ENCODE data around the gene RND2.

DNA sequence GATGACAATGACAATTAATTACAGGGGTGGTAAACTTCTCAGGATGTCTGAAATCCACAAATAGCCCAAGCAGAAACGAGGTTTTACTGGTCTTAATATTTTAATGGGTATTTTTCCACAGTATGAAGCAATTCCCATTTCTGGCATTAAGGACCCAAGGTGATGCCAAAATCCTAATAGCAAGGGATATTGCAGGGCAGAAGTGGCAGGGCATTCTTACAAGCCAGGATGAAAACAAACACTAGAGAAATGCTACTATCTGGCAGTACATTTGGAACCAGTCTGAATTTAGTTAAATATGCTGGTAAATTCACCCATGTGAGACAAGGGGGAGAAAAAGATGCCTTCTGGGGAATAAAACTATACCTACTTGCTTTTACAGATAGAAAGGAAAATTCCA is 45.2 kb downstream of the RND2 start:
- TF ChIP-seq RAD21 (CRISPR knock-in tag; IDR thresholded peaks at IDR 0.05): no peak
- TF ChIP-seq NFE2L1 (CRISPR knock-in tag; IDR thresholded peaks at IDR 0.05; ENCODE audit: borderline replicate concordance): no peak
- no peak for TF ChIP-seq TBX2 (CRISPR knock-in tag; IDR thresholded peaks at IDR 0.05; ENCODE audit: borderline replicate concordance)
- TF ChIP-seq ZNF335 (CRISPR knock-in tag; IDR thresholded peaks at IDR 0.05): no peak
- TF ChIP-seq, protein P1, sequence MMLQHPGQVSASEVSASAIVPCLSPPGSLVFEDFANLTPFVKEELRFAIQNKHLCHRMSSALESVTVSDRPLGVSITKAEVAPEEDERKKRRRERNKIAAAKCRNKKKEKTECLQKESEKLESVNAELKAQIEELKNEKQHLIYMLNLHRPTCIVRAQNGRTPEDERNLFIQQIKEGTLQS (CRISPR knock-in tag; IDR thresholded peaks at IDR 0.05): no peak
- no peak for TF ChIP-seq PHF8 (CRISPR knock-in tag; IDR thresholded peaks at IDR 0.05)
- TF ChIP-seq, protein P2, sequence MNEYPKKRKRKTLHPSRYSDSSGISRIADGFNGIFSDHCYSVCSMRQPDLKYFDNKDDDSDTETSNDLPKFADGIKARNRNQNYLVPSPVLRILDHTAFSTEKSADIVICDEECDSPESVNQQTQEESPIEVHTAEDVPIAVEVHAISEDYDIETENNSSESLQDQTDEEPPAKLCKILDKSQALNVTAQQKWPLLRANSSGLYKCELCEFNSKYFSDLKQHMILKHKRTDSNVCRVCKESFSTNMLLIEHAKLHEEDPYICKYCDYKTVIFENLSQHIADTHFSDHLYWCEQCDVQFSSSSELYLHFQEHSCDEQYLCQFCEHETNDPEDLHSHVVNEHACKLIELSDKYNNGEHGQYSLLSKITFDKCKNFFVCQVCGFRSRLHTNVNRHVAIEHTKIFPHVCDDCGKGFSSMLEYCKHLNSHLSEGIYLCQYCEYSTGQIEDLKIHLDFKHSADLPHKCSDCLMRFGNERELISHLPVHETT (CRISPR knock-in tag; conservative IDR thresholded peaks at IDR 0.05): no peak
- no peak for TF ChIP-seq ZNF260 (CRISPR knock-in tag; IDR thresholded peaks at IDR 0.05; ENCODE audit: borderline replicate concordance, low read depth)
- no peak for TF ChIP-seq ONECUT2 (CRISPR knock-in tag; IDR thresholded peaks at IDR 0.05)
- TF ChIP-seq CTCF (CRISPR knock-in tag; IDR thresholded peaks at IDR 0.05): no peak
- TF ChIP-seq CEBPB (IDR thresholded peaks at IDR 0.05; ENCODE audit: borderline replicate concordance, low read depth, low read length): no peak
- TF ChIP-seq RFX5 (IDR thresholded peaks at IDR 0.05; ENCODE audit: low read depth, low read length): no peak
- no peak for TF ChIP-seq PRDM10 (CRISPR knock-in tag; IDR thresholded peaks at IDR 0.05; ENCODE audit: low read depth)

All from HepG2 (cell line).